SKM-1 (cell line): ENCODE measurements around the gene KLHL22.

Experiments used
- DNase-seq: peaks from one replicate; lab custom pipeline; 2025; ENCODE audit not compliant: unreplicated experiment; lab: John Stamatoyannopoulos, UW

KLHL22 gene

GRCh38 chr22:20450551-20450906, 45.1 kb downstream of the KLHL22 start:
- no peak for DNase-seq

- DNase-seq, result no peak
These were observed 45.6 kb downstream of the KLHL22 start for GRCh38 chr22:20449819-20450550.

GRCh38 chr22:20448630-20449029, 47.0 kb downstream of the KLHL22 start:
- no peak for DNase-seq

- DNase-seq, result no peak
These were observed 49.1 kb downstream of the KLHL22 start for GRCh38 chr22:20446383-20446970.

GRCh38 chr22:20444325-20444724, 51.3 kb downstream of the KLHL22 start:
- no peak for DNase-seq

- DNase-seq, result no peak
These were observed 52.9 kb downstream of the KLHL22 start for GRCh38 chr22:20442485-20443284.

GRCh38 chr22:20441631-20442484, 53.7 kb downstream of the KLHL22 start:
- DNase-seq, result no peak

GRCh38 chr22:20440637-20441591, 54.7 kb downstream of the KLHL22 start:
- no peak for DNase-seq

GRCh38 chr22:20439928-20440575, 55.5 kb downstream of the KLHL22 start:
- no peak for DNase-seq

GRCh38 chr22:20439556-20439927, 56.1 kb downstream of the KLHL22 start:
- DNase-seq, result no peak

- no peak for DNase-seq
These were observed 56.7 kb downstream of the KLHL22 start for GRCh38 chr22:20438678-20439492.

- DNase-seq, result no peak
These were observed 57.2 kb downstream of the KLHL22 start for GRCh38 chr22:20438427-20438677.

GRCh38 chr22:20437613-20438426, 57.8 kb downstream of the KLHL22 start, which contains the start of gene SCARF2:
TSS of gene SCARF2 (minus strand) at chr22:20437825. CDS start at chr22:20437754, 71 bp downstream.
- no peak for DNase-seq

- DNase-seq, result no peak
These were observed 58.6 kb downstream of the KLHL22 start for GRCh38 chr22:20436768-20437612.

GRCh38 chr22:20436307-20436767, 59.3 kb downstream of the KLHL22 start:
- DNase-seq, result no peak

- DNase-seq, result no peak
These were observed 59.9 kb downstream of the KLHL22 start for GRCh38 chr22:20435436-20436306.
